NCI-H2107 treated with DMSO at 0.1 percent for 48 hours (cell line): ENCODE data around the gene PCDHGC3.

ENCODE experiments used
- DNase-seq: peaks from one replicate; lab custom pipeline; 2025; ENCODE audit not compliant: unreplicated experiment; lab: John Stamatoyannopoulos, UW

The PCDHGC3 gene

DNA sequence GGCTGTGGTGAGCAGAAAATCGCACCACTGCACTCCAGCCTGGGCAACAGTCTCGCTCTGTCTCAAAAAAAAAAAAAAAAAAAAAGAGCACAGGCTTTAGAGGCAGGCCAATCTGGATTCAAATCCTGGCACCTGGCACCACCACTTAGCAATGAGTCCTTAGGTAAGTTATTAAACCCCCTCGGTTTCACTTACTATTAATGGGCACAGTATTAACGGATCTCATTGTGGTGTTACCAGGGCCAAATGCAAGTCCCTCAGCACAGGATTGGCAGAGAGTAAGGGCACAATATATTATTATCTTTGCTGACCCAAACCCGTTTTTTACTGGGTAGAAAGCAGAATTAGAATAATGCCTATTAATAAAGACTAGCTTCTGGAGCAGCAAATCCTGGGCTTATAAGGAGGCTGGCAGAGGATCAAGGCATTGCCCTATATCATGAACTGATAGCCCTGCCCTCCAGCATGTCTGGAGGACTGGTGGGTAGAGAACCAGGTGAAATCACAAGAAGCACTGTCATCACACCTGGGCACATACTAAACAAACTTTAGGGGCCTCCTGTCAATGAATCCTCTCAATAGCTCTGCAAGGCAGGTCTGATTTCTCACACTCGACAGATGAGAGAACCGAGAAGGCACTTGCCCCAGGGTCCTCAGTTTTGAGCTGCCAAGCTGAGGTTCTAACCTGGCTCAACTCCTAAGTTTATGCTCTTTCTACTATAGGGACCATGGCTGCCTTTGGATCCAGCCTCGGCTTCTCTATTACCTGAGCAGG lies 30.8 kb downstream of the PCDHGC3 start:
- DNase-seq, result no peak

- DNase-seq, result no peak
These were observed 31.8 kb downstream of the PCDHGC3 start for GRCh38 chr5:141507387-141508091.

GRCh38 chr5:141508440-141508797 lies 32.7 kb downstream of the PCDHGC3 start:
- no peak for DNase-seq

DNA sequence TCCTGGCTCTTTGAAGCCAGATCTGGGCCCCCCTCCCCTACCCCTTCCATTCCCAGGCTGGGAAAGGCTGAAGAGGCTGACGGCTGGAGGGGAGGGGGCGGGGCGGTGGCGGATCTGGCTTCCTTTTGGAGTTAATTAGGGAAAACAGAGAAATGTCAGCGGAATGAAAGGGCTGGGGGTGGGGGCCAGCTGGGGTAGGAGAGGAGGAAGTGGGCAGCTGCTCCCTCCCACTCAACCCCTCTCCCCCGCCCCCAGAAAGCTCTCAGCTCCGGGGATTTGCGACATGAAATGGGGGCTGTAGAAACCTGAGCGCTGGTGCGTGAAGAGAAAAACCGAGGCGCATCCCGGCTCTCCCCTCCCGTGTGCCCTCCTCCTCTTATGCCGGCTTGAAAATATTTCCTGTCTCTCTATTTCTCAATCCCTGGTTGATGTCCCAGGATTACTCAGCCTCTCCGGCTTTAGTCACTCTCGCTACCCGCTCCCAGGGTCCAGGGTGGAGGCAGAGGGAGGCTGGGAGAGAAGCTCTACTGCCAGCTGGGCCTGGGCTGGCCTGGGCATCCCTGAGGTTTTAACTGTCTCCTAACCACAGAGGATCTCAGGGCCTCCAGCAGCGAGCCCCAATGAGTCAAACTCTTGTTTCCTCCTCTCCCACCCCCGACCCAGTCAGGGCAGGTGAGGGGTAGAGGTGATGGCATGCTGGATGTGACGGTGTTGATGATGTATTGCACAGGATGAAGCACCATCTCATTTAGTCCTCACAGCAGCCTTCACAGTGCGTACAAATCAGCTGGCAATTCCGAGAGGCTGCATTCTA lies 33.2 kb downstream of the PCDHGC3 start:
- DNase-seq, result no peak

DNA sequence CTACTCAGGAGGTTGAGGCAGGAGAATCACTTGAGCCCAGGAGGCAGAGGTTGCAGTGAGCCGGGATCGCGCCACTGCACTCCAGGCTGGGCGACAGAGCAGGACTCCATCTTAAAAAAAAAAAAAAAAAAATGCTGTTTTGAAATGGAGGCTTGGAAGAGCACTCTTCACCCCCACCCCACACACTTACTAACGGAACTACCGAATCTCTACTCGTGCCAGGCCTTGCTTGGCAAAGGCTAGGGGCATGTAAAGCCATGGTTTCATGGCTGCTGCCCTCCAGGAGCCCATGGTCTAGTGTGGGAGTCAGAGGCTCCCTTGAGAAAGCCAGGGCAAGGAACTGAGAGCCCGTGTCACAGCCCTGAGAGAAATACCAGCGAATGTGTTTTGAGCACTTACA lies 34.4 kb downstream of the PCDHGC3 start:
- DNase-seq, result no peak

DNA sequence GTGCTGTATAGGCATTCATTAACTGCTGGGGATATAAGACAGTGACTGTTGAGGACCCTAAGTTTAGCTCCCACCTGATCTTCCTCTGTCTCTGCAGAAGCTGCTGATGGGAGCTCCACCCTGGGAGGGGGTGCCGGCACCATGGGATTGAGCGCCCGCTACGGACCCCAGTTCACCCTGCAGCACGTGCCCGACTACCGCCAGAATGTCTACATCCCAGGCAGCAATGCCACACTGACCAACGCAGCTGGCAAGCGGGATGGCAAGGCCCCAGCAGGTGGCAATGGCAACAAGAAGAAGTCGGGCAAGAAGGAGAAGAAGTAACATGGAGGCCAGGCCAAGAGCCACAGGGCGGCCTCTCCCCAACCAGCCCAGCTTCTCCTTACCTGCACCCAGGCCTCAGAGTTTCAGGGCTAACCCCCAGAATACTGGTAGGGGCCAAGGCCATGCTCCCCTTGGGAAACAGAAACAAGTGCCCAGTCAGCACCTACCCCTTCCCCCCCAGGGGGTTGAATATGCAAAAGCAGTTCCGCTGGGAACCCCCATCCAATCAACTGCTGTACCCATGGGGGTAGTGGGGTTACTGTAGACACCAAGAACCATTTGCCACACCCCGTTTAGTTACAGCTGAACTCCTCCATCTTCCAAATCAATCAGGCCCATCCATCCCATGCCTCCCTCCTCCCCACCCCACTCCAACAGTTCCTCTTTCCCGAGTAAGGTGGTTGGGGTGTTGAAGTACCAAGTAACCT lies 35.3 kb downstream of the PCDHGC3 start:
- no peak for DNase-seq

GRCh38 chr5:141511771-141512325 lies 36.1 kb downstream of the PCDHGC3 start:
- DNase-seq, result no peak

DNA sequence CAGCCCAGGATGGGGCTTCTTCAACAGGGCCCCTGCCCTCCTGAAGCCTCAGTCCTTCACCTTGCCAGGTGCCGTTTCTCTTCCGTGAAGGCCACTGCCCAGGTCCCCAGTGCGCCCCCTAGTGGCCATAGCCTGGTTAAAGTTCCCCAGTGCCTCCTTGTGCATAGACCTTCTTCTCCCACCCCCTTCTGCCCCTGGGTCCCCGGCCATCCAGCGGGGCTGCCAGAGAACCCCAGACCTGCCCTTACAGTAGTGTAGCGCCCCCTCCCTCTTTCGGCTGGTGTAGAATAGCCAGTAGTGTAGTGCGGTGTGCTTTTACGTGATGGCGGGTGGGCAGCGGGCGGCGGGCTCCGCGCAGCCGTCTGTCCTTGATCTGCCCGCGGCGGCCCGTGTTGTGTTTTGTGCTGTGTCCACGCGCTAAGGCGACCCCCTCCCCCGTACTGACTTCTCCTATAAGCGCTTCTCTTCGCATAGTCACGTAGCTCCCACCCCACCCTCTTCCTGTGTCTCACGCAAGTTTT lies 36.7 kb downstream of the PCDHGC3 start:
- no peak for DNase-seq

DNA sequence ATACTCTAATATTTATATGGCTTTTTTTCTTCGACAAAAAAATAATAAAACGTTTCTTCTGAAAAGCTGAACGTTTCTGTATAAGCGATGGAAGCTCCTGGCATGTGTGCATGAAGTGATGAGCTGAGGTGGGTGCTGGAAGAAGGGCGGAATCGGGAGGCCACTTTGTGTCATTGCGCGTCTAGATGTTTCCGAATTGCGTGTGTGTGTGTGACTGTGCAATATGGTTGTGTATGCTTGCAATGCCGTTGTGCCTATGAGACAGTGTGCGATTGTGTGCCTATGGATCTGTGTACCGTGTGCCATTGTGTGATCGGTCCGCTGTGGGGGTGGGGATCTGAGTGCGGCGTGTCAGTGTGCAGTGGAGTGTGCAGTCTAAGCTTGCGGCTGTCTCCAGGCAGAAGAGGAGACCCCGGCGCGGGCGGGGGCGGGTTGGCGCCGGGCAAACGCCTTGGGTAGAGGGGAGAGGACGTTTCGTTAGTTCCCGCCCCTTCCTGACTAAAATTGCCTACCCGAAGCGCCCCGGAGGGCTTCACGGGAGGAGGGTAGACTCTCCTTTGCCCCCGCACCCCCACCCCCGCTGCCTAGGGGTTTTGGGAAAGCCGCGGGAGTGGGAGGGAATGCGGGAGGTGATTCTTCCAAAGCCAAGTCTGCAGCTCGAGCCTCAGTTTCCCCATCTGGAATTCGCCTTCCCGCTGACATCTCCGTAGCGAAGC lies 37.3 kb downstream of the PCDHGC3 start:
- no peak for DNase-seq

GRCh38 chr5:141513627-141514329 lies 38.0 kb downstream of the PCDHGC3 start:
- peak; percentile 72 for DNase-seq

- no peak for DNase-seq
These were observed 38.8 kb downstream of the PCDHGC3 start for GRCh38 chr5:141514330-141515133.

GRCh38 chr5:141515141-141515540 lies 39.4 kb downstream of the PCDHGC3 start:
- DNase-seq, result no peak

DNA sequence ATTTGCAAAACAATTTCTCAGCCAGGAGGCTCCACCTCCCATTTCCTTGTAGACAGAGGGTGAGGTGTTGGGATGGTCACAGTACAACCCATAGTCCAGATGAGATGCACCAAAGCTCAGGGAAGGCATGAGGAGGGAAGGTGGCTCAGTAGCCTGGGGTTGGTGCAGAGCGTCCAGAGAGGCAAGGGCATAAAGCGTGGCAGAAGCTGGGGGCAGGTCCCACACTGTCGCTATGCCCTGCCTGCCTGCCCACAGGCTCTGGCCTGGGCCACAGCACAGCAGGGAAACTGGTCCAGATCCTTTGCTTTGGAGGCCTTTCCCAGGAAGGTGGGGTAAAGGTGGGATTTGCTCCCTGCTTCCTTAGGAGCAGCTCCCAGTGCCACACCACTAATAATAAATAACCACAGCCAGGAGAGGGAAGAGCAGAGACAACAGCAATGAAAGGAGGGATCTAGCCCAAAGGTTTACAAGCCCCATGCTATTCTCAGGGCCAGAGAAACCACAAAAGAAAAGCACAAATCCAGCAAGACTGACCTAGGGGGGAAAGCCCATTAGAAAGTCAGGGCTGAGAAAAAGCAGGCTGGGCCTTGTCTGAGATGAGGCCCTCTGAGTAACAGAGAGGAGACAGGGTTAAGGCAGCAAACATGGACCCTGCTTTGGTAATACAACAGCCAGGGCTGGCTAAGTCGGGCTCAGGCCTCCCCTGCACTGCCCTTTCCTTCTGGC lies 40.3 kb downstream of the PCDHGC3 start:
- DNase-seq, result no peak

GRCh38 chr5:141516672-141517025 lies 40.9 kb downstream of the PCDHGC3 start:
- no peak for DNase-seq

DNA sequence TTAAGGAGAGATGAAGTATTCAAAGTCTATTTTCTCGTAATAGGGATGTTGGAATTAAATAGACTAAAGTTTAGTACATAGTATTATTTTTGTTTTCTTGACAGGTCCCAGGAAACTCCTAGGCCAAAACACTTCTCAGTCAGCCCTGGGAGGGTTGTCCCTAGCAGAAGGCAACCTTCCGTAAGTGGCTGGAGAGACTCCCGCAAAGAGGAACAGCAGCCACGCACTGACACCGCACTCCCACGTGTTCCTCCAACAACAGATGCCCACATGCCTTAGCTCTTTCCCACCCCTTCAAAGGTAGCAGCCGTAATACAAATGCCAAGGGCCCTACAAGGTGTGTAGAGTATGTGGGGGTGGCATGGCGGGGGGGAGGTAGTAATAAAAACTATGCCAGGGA lies 41.5 kb downstream of the PCDHGC3 start:
- DNase-seq, result no peak

DNA sequence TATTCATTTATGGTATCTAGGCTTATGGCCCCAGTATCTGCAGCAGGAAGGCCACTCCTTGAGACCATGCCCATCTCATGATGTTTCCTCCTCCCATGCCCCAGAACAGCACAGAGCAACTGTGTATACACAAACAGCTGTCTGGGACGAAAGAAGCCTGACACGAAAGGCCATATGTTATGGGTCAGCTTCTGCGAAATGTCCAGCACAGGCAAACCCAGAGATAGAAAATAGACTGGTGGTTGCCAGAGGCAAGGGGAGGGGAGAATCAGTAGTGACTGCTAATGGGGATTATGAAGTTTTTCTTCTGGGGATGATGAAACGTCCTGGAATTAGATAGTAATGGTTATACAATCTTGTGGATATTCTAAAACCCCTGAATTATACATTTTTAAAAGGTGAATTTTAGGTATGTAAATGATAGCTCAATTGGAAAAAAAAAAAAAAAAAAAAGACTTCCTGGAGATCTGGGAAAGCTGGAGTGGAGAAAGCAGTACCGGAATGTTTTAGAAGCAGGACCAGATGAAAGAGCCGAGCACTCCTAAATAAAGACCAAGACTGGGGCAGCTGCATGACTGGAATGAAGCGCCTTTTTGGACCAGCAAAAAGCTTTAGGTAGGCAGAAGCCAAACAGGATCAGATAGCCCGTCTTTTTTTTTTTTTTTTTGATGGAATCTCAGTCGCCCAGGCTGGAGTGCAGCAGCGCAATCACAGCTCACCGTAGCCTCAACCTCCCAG lies 42.3 kb downstream of the PCDHGC3 start:
- no peak for DNase-seq

GRCh38 chr5:141518618-141519015 lies 42.9 kb downstream of the PCDHGC3 start:
- DNase-seq, result no peak
